Mesenchymal stem cell (in vitro differentiated cells and primary cell): ENCODE data around the gene ZNF687.

Source experiments
- DNase-seq: peaks from one replicate; pipeline ENCODE4 v3.0.0-alpha.2; 2013
- H2AFZ ChIP-seq: one replicate; pipeline ENCODE4 v1.6.1; 2013; ENCODE audit warnings: low read depth, mild to moderate bottlenecking, control low read depth, inconsistent platforms, low read length, moderate library complexity
- H2AK5ac ChIP-seq: 2 replicates; pipeline ENCODE4 v1.6.1; 2013; ENCODE audit warnings: low read length, moderate library complexity, mild to moderate bottlenecking, inconsistent platforms; ENCODE audit not compliant: severe bottlenecking
- H2BK120ac ChIP-seq: one replicate; pipeline ENCODE4 v1.6.1; 2013; ENCODE audit warnings: low read depth, mild to moderate bottlenecking, inconsistent platforms, low read length, moderate library complexity
- H2BK12ac ChIP-seq, 2 experiments: one replicate each; pipeline ENCODE4 v1.6.1; 2013; ENCODE audit warnings: inconsistent platforms in 2 of 2, low read length in 2 of 2, mild to moderate bottlenecking in 2 of 2, moderate library complexity in 2 of 2, control low read depth in 1 of 2
- H2BK15ac ChIP-seq: one replicate; pipeline ENCODE4 v1.6.1; 2013; ENCODE audit warnings: mild to moderate bottlenecking, low read depth, inconsistent platforms; ENCODE audit not compliant: poor library complexity, severe bottlenecking
- H2BK5ac ChIP-seq: 2 replicates; pipeline ENCODE4 v1.6.1; 2013; ENCODE audit warnings: low read depth, mild to moderate bottlenecking, low read length, control low read depth, inconsistent platforms; ENCODE audit not compliant: poor library complexity, severe bottlenecking
- H3K14ac ChIP-seq, 2 experiments: one replicate each; pipeline ENCODE4 v1.6.1; 2013; ENCODE audit warnings: inconsistent platforms in 2 of 2, low read length in 2 of 2, control low read depth in 1 of 2, mild to moderate bottlenecking in 1 of 2, moderate library complexity in 1 of 2
- H3K18ac ChIP-seq, 2 experiments: one replicate each; pipeline ENCODE4 v1.6.1; 2013; ENCODE audit warnings: inconsistent platforms in 2 of 2, low read length in 2 of 2, control low read depth in 1 of 2, low read depth in 1 of 2, mild to moderate bottlenecking in 1 of 2
- H3K23ac ChIP-seq, 2 experiments: one replicate each; pipeline ENCODE4 v1.6.1; 2013; ENCODE audit warnings: inconsistent platforms in 2 of 2, low read length in 2 of 2, mild to moderate bottlenecking in 2 of 2, moderate library complexity in 2 of 2, control low read depth in 1 of 2
- H3K27ac ChIP-seq: 2 replicates; pipeline ENCODE4 v1.5.1; 2013; ENCODE audit warnings: mild to moderate bottlenecking, moderate library complexity, low read length, control low read depth, inconsistent platforms; ENCODE audit not compliant: poor library complexity, severe bottlenecking
- H3K27me3 ChIP-seq, 2 experiments: 2 replicates each; pipeline versions ENCODE4 v1.6.1 to v1.7.0; 2013; ENCODE audit warnings: low read length in 2 of 2, mild to moderate bottlenecking in 2 of 2, moderate library complexity in 2 of 2, control low read depth in 1 of 2, inconsistent platforms in 1 of 2; ENCODE audit not compliant: control insufficient read depth in 1 of 2, insufficient read depth in 1 of 2
- H3K36me3 ChIP-seq, 2 experiments: 2 replicates each; pipeline versions ENCODE4 v1.6.1 to v1.7.0; 2013; ENCODE audit warnings: low read length in 2 of 2, control low read depth in 1 of 2, inconsistent platforms in 1 of 2, low read depth in 1 of 2, mild to moderate bottlenecking in 1 of 2; ENCODE audit not compliant: insufficient read depth in 2 of 2, control insufficient read depth in 1 of 2
- H3K4ac ChIP-seq, 2 experiments: one replicate each; pipeline ENCODE4 v1.6.1; 2013; ENCODE audit warnings: inconsistent platforms in 2 of 2, low read length in 2 of 2, mild to moderate bottlenecking in 2 of 2, moderate library complexity in 2 of 2, control low read depth in 1 of 2, low read depth in 1 of 2
- H3K4me1 ChIP-seq: 2 replicates; pipeline ENCODE4 v1.6.1; 2013; ENCODE audit warnings: low read depth, low read length, control low read depth; ENCODE audit not compliant: control insufficient read depth, insufficient read depth
- H3K4me2 ChIP-seq: 2 replicates; pipeline ENCODE4 v1.6.1; 2013; ENCODE audit warnings: low read length, mild to moderate bottlenecking, inconsistent platforms; ENCODE audit not compliant: poor library complexity, severe bottlenecking
- H3K4me3 ChIP-seq, 2 experiments: 2 replicates each; pipeline versions ENCODE4 v1.5.1 to v1.7.0; 2013; ENCODE audit warnings: low read length in 2 of 2, mild to moderate bottlenecking in 2 of 2, control low read depth in 1 of 2, low read depth in 1 of 2; ENCODE audit not compliant: insufficient read depth in 1 of 2
- H3K79me1 ChIP-seq: replicated peaks from 2 replicates; pipeline ENCODE4 v1.6.1; 2013; ENCODE audit warnings: mild to moderate bottlenecking, control low read depth, low read length, inconsistent platforms; ENCODE audit not compliant: poor library complexity, severe bottlenecking
- H3K9ac ChIP-seq: 2 replicates; pipeline ENCODE4 v1.7.0; 2013; ENCODE audit warnings: mild to moderate bottlenecking, low read length, moderate library complexity
- H3K9me3 ChIP-seq: 2 replicates; pipeline ENCODE4 v1.7.0; 2013; ENCODE audit warnings: mild to moderate bottlenecking, low read length; ENCODE audit not compliant: control insufficient read depth
- H4K8ac ChIP-seq: one replicate; pipeline ENCODE4 v1.6.1; 2013; ENCODE audit warnings: inconsistent platforms, mild to moderate bottlenecking, low read length, moderate library complexity
- H4K91ac ChIP-seq: one replicate; pipeline ENCODE4 v1.6.1; 2013; ENCODE audit warnings: mild to moderate bottlenecking, low read length, inconsistent platforms
- WGBS: methylation state at CpG from one replicate; pipeline ENCODE4 v1.1.7; 2013; ENCODE audit warnings: mixed read lengths; 5-methylcytosine and 5-hydroxymethylcytosine counted together

The ZNF687 gene

DNA sequence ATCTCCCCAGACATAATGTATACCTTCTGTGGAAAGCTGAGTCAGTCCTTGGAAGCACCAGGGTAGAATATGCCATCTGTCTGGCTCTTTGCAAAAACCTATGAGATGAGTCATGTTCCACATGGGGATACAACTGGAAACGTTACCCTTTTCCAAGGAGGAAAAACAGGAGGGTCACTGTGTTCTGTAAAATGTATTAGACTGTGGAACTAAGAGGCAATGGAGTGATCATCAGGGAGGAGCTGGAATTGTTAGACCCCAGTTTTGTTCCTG is 43.7 kb upstream of the ZNF687 start:
- Histone ChIP-seq H3K14ac (no peak overlapping the region), H3K9me3 (no peaks in the 10 kb centered on the region), H3K23ac (no peak overlapping the region), H3K4me3 (peak overlapping the region in 1 of 2 experiments; percentile 39), H4K8ac (no peak overlapping the region), H3K4me1 (peaks cover 7% of the 10 kb centered on the region), H3K27ac (peak overlapping the region; percentile 79), H2BK12ac (no peak overlapping the region), H4K91ac (no peak overlapping the region), H3K79me1 (peaks cover 20% of the 10 kb centered on the region), H2BK120ac (no peak overlapping the region), H3K9ac (peak overlapping the region; percentile 59), H3K4me2 (no peak overlapping the region), H2AK5ac (no peak overlapping the region), H3K27me3 (no peaks in the 10 kb centered on the region), H3K4ac (no peak overlapping the region), H2BK15ac (no peak overlapping the region), H3K36me3 (peaks cover 56 to 92% of the 10 kb centered on the region in 2 experiments), H2AFZ (no peak overlapping the region), H2BK5ac (no peak overlapping the region), H3K18ac (no peak overlapping the region)
- WGBS = 13% methylated on average over 1 of the region's 1 CpG
- peak; percentile 80 for DNase-seq

DNA sequence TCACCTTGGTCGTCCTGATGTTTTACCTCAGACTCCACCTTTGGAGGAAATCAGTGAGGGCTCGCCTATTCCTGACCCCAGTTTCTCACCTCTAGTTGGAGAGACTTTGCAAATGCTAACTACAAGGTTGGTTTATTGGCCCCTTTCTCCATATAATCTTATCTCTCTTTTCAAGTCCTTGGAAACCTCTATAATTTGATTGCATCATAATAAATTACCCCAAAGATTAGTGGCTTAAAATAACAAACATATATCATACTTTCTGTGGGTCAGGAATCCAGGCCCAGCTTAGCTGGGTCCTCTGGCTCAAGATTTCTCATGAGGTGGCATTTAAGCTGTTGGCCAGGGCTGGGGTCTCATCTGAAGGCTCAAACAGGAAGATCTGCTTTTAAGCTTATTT is 39.7 kb upstream of the ZNF687 start:
- no peak overlapping the region for H2AFZ ChIP-seq
- 94% methylated on average over 2 of the region's 2 CpGs for WGBS
- H3K23ac ChIP-seq = no peak overlapping the region
- no peak overlapping the region for H3K27ac ChIP-seq
- no peak overlapping the region for H3K4ac ChIP-seq
- no peaks in the 10 kb centered on the region for H3K4me1 ChIP-seq
- H4K8ac ChIP-seq = no peak overlapping the region
- H2BK120ac ChIP-seq = no peak overlapping the region
- no peak overlapping the region for H2AK5ac ChIP-seq
- no peak overlapping the region for H3K14ac ChIP-seq
- DNase-seq = no peak
- H2BK12ac ChIP-seq = no peak overlapping the region
- no peak overlapping the region for H3K4me2 ChIP-seq
- H3K27me3 ChIP-seq = no peaks in the 10 kb centered on the region
- no peak overlapping the region for H3K18ac ChIP-seq
- H3K36me3 ChIP-seq = peaks cover 63 to 92% of the 10 kb centered on the region in 2 experiments
- no peak overlapping the region for H4K91ac ChIP-seq
- H2BK15ac ChIP-seq = no peak overlapping the region
- no peaks in the 10 kb centered on the region for H3K9me3 ChIP-seq
- no peak overlapping the region for H3K9ac ChIP-seq
- peaks cover 29% of the 10 kb centered on the region for H3K79me1 ChIP-seq
- no peak overlapping the region for H2BK5ac ChIP-seq
- H3K4me3 ChIP-seq = no peak overlapping the region

DNA sequence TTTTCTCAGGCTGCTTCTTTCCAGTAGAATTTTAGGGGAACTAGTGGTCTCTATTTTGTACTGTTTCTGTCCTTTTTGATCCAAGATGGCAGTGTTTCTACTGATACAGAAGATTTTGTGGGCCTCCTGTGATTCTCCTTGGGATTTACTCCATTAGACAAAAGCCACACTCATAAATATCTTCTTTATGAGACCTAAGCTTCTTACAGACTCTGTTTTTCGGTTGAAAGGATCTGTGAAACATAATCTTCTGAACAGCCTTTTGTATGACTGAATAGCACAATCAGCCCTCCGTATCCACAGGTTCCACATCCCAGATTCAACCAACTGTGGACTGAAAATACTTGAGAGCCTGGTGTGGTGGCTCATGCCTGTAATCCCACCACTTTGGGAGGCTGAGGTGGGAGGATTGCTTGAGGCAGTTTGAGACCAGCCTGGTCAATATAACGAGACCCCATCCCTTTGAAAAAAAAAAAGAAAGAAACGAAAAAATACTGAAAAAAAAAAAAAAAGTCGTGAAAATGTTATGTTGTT is 38.3 kb upstream of the ZNF687 start:
- H3K4me3 ChIP-seq = no peak overlapping the region
- H3K9ac ChIP-seq = no peak overlapping the region
- H2BK12ac ChIP-seq = no peak overlapping the region
- H2BK120ac ChIP-seq = no peak overlapping the region
- no peak overlapping the region for H3K23ac ChIP-seq
- H3K4me2 ChIP-seq = no peak overlapping the region
- no peak overlapping the region for H4K8ac ChIP-seq
- H3K79me1 ChIP-seq = peaks cover 35% of the 10 kb centered on the region
- H3K18ac ChIP-seq = no peak overlapping the region
- WGBS = 100% methylated on average over 2 of the region's 5 CpGs
- no peak overlapping the region for H3K14ac ChIP-seq
- H3K4ac ChIP-seq = no peak overlapping the region
- peaks cover 70 to 97% of the 10 kb centered on the region in 2 experiments for H3K36me3 ChIP-seq
- no peak overlapping the region for H2AK5ac ChIP-seq
- H2BK5ac ChIP-seq = no peak overlapping the region
- H2BK15ac ChIP-seq = no peak overlapping the region
- no peak overlapping the region for H4K91ac ChIP-seq
- no peak overlapping the region for H3K27ac ChIP-seq
- no peaks in the 10 kb centered on the region for H3K9me3 ChIP-seq
- no peak for DNase-seq
- no peaks in the 10 kb centered on the region for H3K27me3 ChIP-seq
- no peaks in the 10 kb centered on the region for H3K4me1 ChIP-seq
- no peak overlapping the region for H2AFZ ChIP-seq

DNA sequence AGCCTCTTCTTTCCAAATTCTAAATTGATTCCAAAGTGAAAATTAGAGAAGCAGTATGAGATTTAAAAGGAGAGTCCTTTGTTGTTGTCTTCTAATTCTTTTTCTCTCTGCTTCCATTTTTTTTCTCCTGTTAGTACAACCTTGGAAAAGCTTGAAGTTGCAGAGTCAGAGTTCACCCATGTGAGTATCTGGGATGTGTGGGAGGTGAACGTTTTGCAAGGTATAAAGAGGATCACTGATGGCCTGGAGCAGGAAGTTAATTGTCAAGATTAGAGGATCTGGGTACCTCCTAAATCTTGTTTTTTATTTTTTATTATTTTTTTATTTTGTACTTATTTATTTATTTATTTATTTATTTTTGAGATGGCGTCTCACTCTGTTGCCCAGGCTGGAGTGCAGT is 35.3 kb upstream of the ZNF687 start:
- H2BK120ac ChIP-seq = no peak overlapping the region
- no peak overlapping the region for H3K23ac ChIP-seq
- H3K4me3 ChIP-seq = no peak overlapping the region
- H2BK12ac ChIP-seq = no peak overlapping the region
- peaks cover 32% of the 10 kb centered on the region for H3K79me1 ChIP-seq
- no peak overlapping the region for H3K14ac ChIP-seq
- WGBS = 90% methylated on average over 2 of the region's 2 CpGs
- no peak for DNase-seq
- no peaks in the 10 kb centered on the region for H3K9me3 ChIP-seq
- no peaks in the 10 kb centered on the region for H3K27me3 ChIP-seq
- no peak overlapping the region for H4K91ac ChIP-seq
- no peaks in the 10 kb centered on the region for H3K4me1 ChIP-seq
- no peak overlapping the region for H2AFZ ChIP-seq
- H3K27ac ChIP-seq = no peak overlapping the region
- no peak overlapping the region for H3K4ac ChIP-seq
- H3K18ac ChIP-seq = no peak overlapping the region
- no peak overlapping the region for H2AK5ac ChIP-seq
- no peak overlapping the region for H2BK15ac ChIP-seq
- H3K9ac ChIP-seq = no peak overlapping the region
- no peak overlapping the region for H2BK5ac ChIP-seq
- no peak overlapping the region for H4K8ac ChIP-seq
- no peak overlapping the region for H3K4me2 ChIP-seq
- H3K36me3 ChIP-seq = peaks cover 58 to 87% of the 10 kb centered on the region in 2 experiments
